ENCODE results near the gene TNFRSF25.

TNFRSF25 gene

GRCh38 chr1:6466023-6466422, at the start of gene TNFRSF25:
TNFRSF25 (minus strand) TSS chr1:6466173; CDS start chr1:6466107, 66 bp downstream.
- DNase-seq (ENCODE audit: low read depth in 3 of 3): peak in 2 of 3 experiments; percentile 47 to 52

GRCh38 chr1:6515771-6516170, 49.8 kb upstream of the TNFRSF25 start:
- no peak for DNase-seq (ENCODE audit: low read depth in 3 of 3)

DNA sequence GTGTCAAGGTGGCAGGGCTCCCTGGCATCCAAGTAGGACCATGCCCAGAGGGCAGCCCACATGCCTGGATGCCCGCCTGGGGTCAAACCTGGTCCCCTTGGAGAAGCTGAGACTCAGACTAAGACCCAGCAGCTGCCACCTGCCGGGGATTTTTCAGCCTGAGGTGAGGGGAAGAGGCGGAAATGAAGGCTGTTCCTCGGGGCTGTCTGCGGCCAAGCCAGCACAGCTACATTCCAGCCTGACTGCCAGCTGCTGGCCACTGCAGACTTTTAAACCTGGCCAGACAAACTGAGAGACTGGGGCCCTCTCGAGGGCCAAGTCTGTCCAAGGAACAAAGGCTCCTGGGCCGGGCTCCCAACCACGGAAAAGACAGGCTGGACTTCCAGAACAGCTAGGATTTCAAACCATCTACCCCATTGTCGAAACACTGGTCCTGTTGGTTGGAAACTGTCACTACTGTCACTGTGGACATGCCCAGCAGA, 47.4 kb upstream of the TNFRSF25 start:
- no peak for DNase-seq (ENCODE audit: low read depth in 3 of 3)

- no peak for DNase-seq (ENCODE audit: low read depth in 3 of 3)
Observed at GRCh38 chr1:6512908-6513280, 46.9 kb upstream of the TNFRSF25 start.

DNA sequence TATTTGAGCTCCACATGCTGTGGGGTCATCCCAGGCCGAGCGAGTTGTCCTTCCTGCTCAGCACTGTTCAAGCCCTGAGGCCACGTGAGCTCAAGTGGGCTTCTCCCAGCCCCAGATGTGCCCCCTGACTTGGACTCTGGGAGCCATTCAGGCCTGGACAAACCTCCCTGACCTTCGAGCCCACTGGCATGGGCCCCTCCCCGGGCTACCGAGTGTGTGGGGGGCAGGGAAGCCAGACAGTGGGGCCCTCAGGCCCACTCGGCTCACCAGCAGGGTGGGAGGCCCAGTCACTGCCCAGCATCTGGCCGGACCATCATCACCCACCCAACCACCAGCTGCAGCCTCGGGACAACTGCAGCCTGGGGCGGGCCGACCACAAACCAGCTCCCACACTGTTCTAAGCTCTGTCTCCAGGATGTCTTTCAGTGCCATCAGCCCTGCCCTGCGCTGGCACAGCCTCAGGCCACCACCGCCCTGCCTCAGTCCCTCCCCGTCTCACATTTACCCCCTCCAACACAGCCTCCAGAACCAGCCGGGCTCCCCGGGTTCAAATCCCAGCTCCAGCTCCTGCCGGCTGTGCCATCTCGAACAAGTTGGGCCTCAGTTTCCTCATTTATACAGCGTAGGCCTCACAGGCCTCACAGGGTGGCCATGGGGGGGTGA, 46.4 kb upstream of the TNFRSF25 start:
- DNase-seq (ENCODE audit: low read depth in 3 of 3): no peak

GRCh38 chr1:6511561-6512244, 45.7 kb upstream of the TNFRSF25 start:
- no peak for DNase-seq (ENCODE audit: low read depth in 3 of 3)

GRCh38 chr1:6511056-6511455, 45.1 kb upstream of the TNFRSF25 start:
- no peak for DNase-seq (ENCODE audit: low read depth in 3 of 3)

GRCh38 chr1:6510493-6510892, 44.5 kb upstream of the TNFRSF25 start:
- no peak for DNase-seq (ENCODE audit: low read depth in 3 of 3)

DNA sequence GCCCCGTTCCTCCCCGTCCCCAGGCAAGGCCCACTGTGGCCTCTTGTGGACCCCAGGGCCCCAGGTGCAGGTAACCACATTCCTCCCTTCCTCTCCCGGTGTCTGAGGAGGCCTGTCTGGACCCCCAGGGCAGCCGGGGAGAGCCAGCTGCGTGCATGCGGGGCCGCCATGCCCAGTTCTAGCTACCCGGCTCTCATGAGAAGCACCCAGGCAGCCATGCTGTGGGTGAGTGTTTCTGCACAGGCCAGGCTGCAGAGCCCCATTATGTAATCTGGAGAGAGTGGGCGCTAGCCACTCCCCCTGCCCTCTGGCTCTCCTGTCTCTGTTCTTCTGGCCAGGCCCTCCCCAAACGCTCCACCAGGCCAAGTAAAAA, 43.9 kb upstream of the TNFRSF25 start:
- DNase-seq (ENCODE audit: low read depth in 3 of 3): no peak

DNA sequence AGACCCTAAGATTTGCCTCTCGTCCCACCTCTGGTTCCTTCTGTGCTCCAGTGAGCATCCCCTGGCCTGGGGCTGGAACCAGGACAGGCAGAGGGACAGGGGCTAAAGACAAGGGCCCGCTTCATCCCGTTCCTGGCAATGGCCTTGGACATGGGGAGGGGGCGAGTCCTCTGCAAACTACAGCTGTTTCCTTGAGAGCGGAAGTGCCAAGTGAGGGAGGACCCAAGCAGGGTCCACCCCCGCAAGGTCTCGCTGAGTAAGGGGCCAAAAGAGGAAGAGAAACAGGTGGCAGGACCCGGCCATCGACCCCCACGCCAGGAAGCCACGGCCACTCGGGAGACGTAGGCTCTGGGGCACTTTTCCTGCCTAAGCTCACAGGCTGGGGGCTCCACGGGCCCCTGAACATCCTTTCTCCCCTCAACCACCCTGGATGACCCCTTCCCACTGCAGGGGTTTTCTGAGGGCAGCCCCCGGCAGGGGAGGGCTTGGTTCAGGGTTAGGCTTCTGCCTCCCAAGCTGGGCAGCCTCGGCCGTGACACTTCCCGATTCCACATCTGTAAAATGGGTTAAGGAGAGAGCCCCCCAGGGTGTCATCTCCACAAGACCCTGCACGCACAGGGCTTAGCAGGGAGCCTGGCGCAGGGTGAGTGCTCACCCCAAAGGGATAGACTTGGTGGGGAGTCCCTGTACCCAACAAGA, 43.4 kb upstream of the TNFRSF25 start:
- DNase-seq (ENCODE audit: low read depth in 3 of 3): no peak

DNA sequence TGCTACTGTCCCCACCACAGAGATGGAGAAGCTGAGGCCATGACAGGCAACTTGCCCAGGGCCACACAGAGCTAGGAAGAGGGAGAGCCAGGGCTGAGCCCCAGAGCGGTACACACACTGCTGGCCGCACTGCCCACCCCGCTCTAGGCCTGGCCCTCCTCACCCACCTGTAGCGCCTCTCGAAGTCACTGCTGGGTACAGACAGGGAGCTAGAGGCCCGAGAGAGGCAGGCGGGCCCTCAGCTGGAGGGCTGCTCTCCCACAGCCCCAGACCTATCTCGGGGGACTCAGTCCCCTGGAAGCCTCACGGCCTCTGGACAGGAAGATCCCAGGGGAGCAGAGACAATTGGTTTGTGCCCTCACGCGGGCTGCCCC, 42.8 kb upstream of the TNFRSF25 start:
- no peak for DNase-seq (ENCODE audit: low read depth in 3 of 3)

- DNase-seq (ENCODE audit: low read depth in 3 of 3): no peak
Observed at GRCh38 chr1:6508154-6508815, 42.3 kb upstream of the TNFRSF25 start.

DNA sequence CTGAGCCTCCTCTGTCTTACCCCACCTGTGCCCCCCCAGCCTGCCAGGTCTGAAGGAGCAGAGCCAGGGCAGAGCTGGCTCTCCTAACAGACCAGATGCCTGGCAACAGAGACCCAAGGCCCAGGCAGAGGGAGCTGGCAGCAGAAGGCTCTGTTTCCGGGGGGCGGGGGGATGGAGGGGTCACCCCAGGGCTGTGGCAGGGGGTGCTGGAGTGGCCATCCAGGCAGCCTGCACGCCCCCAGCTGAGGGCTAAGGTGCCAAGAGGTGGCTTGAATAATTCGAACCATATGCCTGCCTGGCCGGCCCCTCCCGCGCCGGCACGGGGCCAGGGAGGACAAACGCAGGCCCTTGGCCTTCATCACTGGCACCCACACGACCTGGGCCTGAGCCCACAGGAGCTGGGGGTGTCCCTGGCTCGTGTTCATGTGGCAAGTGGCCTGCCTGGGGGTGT, 41.5 kb upstream of the TNFRSF25 start:
- DNase-seq (ENCODE audit: low read depth in 3 of 3): no peak

- no peak for DNase-seq (ENCODE audit: low read depth in 3 of 3)
Observed at GRCh38 chr1:6507037-6507428, 41.1 kb upstream of the TNFRSF25 start.

- DNase-seq (ENCODE audit: low read depth in 3 of 3): no peak
Observed at GRCh38 chr1:6506210-6507036, 40.5 kb upstream of the TNFRSF25 start.

DNA sequence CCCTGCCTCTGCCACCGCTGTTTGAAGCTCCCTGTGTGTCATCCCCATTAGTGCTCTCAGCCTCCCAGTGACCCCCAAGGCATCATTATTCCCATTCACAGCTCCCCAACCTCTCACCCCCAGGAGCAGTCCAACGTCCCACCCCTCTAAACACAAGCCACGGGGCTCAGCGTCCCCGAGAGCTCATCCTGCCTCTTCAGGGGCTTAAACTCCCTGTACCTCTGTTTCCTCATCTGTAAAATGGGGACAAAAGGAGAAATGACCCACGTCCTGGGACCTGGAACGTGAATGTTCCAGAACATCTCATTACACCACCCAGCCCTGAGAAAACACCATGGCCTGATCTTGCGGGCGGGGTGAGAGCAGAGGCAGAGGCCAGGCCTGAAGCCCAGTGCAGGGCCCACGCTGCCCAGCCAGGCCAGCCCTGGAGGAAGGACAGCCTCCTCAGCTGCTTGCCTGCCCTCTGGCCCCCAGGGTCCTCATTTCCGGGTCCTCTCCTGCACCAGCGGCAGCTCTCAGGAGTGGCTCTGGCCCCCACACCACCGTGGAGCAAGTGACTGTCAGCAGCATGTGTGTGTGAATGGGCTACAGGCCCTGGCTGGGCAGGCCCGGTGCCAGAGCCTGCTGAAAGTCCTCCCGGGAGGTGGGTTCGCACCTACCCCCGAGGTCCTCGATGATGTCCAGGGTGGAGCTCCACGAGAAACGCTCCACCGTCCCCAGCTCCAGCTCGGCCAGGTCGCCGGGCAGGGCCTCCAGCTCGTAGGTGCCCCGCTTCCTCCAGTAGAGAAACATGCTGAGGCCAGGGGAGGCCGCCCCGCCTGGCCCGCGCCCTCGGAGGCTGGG, 39.6 kb upstream of the TNFRSF25 start:
- no peak for DNase-seq (ENCODE audit: low read depth in 3 of 3)

- no peak for DNase-seq (ENCODE audit: low read depth in 3 of 3)
Observed at GRCh38 chr1:6504887-6505286, 38.9 kb upstream of the TNFRSF25 start.

GRCh38 chr1:6503884-6504602, 38.1 kb upstream of the TNFRSF25 start:
- no peak for DNase-seq (ENCODE audit: low read depth in 3 of 3)

DNA sequence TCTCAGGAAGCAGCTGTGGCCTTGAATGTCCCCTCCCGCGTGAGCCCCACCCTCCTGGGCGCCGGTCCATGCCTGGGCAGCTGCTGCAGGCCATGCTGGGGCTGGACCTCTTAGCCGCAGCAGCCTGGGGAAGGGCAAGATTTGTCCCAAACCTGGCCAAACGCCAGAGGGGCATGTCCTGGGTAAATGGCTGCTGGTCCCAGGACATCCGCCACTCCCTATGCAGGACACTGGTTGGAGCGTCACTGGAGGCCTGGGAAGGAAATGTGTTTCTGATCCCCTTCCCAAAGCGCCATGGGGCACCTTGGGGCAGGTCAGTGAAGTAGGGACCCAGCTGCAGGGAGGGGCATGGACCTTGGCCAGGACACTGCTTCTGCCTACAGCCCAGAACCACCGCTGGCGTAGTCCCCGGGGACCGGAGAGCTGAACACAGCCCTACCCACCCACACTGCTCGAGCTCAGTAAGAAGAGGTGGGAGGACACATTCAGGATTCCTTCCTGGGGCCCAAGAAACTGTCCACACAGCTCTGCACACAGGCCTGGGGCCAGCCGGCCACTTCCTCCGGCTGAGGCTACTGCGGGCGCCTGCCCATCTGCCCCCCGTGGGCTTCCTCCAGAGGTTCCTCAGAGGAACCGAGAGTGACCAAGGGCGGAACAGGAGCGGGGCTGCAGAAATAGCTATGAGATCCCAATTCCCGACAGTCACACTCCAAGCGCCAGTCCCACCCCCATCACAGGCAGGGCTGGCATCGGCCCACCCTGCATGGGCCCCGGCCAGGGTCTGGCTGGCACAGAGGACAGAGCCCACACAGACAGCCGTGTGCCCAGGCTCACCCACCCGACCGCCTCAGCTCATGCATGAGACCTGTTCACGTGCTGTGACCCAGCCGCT, 36.3 kb upstream of the TNFRSF25 start:
- no peak for DNase-seq (ENCODE audit: low read depth in 3 of 3)
